PC-3 (cell line): Measurements from ENCODE around the gene TMEM94. TPM values are rescaled to one million over a fixed set of nuclear protein-coding genes. Genes with fewer than 3 reads are reported as not detected.

Experiments used
- ATAC-seq: fragments of 200-7000 bp; cut with Tn5 transposase; 2 replicates; pipeline ENCODE4 v1.9.1; 2020; ENCODE audit warnings: mild to moderate bottlenecking, moderate library complexity
- BruUV-seq: library from RNA; stranded (reverse); fragments of 400-500 nt; replicated peaks from 2 replicates; lab custom pipeline; 2021; lab: Mats Ljungman, UMichigan
- CTCF ChIA-PET: fragments of 300-600 bp; sonication (Branson Sonifier 250); formaldehyde crosslinking; loops from one replicate; lab custom pipeline; 2022; ENCODE audit warnings: antibody characterized with exemption; lab: Charles Lee
- POLR2A ChIA-PET: fragments of 300-600 bp; sonication (Branson Sonifier 250); formaldehyde crosslinking; loops from one replicate; lab custom pipeline; 2022; ENCODE audit warnings: antibody characterized with exemption; ENCODE audit not compliant: unreplicated experiment; lab: Charles Lee
- DNase-seq: peaks from one replicate; pipeline ENCODE4 v3.0.0-alpha.2; 2015
- H2AFZ ChIP-seq: fragments of 300-600 bp; sonication (generic); 2 replicates; pipeline ENCODE4 v1.6.0; 2016; ENCODE audit warnings: antibody characterized with exemption, low read length
- H3F3A ChIP-seq: fragments of 300-600 bp; sonication (generic); one replicate; pipeline ENCODE4 v1.6.0; 2017; ENCODE audit warnings: antibody characterized with exemption, low read length, control low read depth, mild to moderate bottlenecking; ENCODE audit not compliant: unreplicated experiment
- H3K27ac ChIP-seq: fragments of 300-600 bp; sonication (generic); 2 replicates; pipeline ENCODE4 v1.5.1; 2016; ENCODE audit warnings: mild to moderate bottlenecking, low read length
- H3K27me3 ChIP-seq: fragments of 300-600 bp; sonication (generic); 2 replicates; pipeline ENCODE4 v1.6.1; 2016; ENCODE audit warnings: low read length, mixed read lengths
- H3K36me3 ChIP-seq: fragments of 300-600 bp; sonication (generic); 2 replicates; pipeline ENCODE4 v1.6.1; 2016; ENCODE audit warnings: low read depth, mixed run types, low read length, mixed read lengths
- H3K4me1 ChIP-seq: fragments of 300-600 bp; sonication (generic); 2 replicates; pipeline ENCODE4 v1.5.1; 2016; ENCODE audit warnings: low read length; ENCODE audit not compliant: insufficient read depth
- H3K4me2 ChIP-seq: fragments of 300-600 bp; sonication (generic); 2 replicates; pipeline ENCODE4 v1.6.0; 2016; ENCODE audit warnings: low read length
- H3K4me3 ChIP-seq: fragments of 300-600 bp; sonication (generic); 2 replicates; pipeline ENCODE4 v1.5.1; 2016; ENCODE audit warnings: mild to moderate bottlenecking, low read length, mixed read lengths
- H3K79me2 ChIP-seq: fragments of 300-600 bp; sonication (generic); 2 replicates; pipeline ENCODE4 v1.6.1; 2017; ENCODE audit warnings: low read length, mixed read lengths
- H3K9ac ChIP-seq: fragments of 300-600 bp; sonication (generic); 2 replicates; pipeline ENCODE4 v1.6.0; 2016; ENCODE audit warnings: mild to moderate bottlenecking, low read length
- H3K9me2 ChIP-seq: fragments of 300-600 bp; sonication (generic); replicated peaks from 2 replicates; pipeline ENCODE4 v1.6.1; 2016; ENCODE audit warnings: mixed run types, low read length, mixed read lengths
- H3K9me3 ChIP-seq: fragments of 300-600 bp; sonication (generic); 2 replicates; pipeline ENCODE4 v1.6.1; 2016; ENCODE audit warnings: low read length, mixed read lengths
- H4K20me1 ChIP-seq: fragments of 300-600 bp; sonication (generic); 2 replicates; pipeline ENCODE4 v1.6.1; 2016; ENCODE audit warnings: low read length, mixed read lengths
- CTCF ChIP-seq: fragments of 300-600 bp; sonication (generic); conservative IDR thresholded peaks from 2 replicates; pipeline ENCODE4 v1.5.1; 2017; ENCODE audit warnings: antibody characterized with exemption, low read depth, mild to moderate bottlenecking, low read length
- EZH2 ChIP-seq: fragments of 300-600 bp; sonication (generic); IDR thresholded peaks from one replicate; pipeline ENCODE4 v1.6.1; 2017; ENCODE audit warnings: antibody characterized with exemption, mild to moderate bottlenecking, low read length; ENCODE audit not compliant: unreplicated experiment
- EZH2phosphoT487 ChIP-seq: fragments of 300-600 bp; sonication (generic); IDR thresholded peaks from 2 replicates; pipeline ENCODE4 v1.6.1; 2018; ENCODE audit warnings: mild to moderate bottlenecking, antibody characterized with exemption, low read length, borderline replicate concordance
- intact Hi-C: fragments of 100-400 bp; cut with micrococcal nuclease; formaldehyde crosslinking; loops from 2 replicates; pipeline ENCODE4 v1.9.0; 2023
- total RNA-seq: library from RNA; depleted of rRNA; stranded (reverse); fragments of >200 nt; gene quantifications from 2 replicates; pipeline ENCODE4 v1.2.3, GENCODE V29; 2014

The TMEM94 gene
- total RNA-seq, 1 experiment from 2014 or later, result 45.6 TPM

DNA sequence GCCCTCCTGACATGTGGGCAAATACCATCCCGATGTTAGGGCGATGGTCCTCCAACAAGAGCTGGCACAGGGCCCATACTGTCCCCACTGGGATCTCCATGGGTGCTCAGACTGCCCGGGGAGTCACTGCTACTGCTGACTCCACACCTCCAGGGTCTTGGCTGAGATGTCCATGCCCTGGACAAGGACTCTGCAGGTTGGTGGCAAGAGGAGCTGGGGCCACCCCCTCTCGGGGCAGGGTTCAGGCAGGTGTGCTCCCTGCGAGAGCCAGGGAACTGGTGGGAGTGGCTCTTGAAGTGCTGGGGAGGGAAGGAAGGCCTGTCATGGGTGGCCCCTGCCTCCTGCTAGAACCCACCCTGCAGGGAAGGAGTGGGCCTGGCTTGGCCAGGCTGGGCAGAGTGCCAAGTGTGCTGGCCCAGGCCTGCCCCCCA is 52.5 kb downstream of the TMEM94 start:
- ATAC-seq, result no peak
- CTCF ChIA-PET, result no interaction called here

DNA sequence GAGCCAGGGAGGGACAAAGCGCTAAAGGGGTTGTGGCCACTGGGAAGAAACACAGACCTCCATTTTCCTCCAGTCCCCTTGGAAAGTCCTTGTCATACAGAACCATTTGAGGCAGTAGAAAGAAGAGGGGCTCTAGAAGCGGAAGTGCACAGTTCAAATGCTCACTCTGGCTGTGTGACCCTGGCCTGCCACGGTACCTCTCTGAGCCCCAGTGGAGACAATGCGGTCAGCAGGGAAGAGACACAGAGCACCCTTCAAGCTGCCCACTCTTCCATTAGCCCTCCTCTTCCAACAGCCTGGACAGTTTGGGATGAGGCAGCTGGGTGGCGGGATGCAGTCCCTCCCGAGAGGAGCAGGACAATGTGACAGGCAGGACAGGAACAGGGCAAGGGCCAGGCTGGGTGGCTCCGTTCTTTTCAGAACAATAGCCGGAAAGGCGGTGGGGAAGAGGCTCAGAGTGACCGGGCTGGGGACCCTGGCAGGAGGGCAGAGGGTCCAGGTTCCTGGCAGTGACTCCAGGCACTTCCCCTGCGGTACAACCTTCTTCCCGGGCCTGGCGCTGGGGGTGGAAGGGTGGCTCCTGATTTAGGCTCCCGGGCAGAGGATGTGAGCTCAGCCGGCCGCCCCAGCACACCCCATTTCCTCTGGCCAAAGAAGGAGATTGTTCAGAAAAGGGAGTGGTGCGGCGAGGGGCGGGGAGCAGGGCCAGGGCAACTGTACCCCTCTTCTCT is 53.3 kb downstream of the TMEM94 start:
- Histone ChIP-seq H3F3A (no peaks in the 10 kb centered on the region), H2AFZ (no peak overlapping the region), H3K27ac (no peak overlapping the region), H3K4me2 (no peak overlapping the region), H3K9me2 (no peaks in the 10 kb centered on the region), H3K79me2 (peaks cover 43% of the 10 kb centered on the region), H3K4me1 (peaks cover 34% of the 10 kb centered on the region), H3K4me3 (no peak overlapping the region), H4K20me1 (peaks cover 31% of the 10 kb centered on the region), H3K27me3 (no peaks in the 10 kb centered on the region), H3K36me3 (peaks cover 10% of the 10 kb centered on the region; the same call in 1 of the 2 replicates), H3K9me3 (no peaks in the 10 kb centered on the region), H3K9ac (no peak overlapping the region)
- DNase-seq, result no peak
- intact Hi-C loops, result no loop called here
- TF ChIP-seq CTCF (no peak), EZH2 (no peak), EZH2phosphoT487 (no peak)
- BruUV-seq, result no TSS peak
- ChIA-PET POLR2A (interaction anchor here (0.6 kb wide), 1 partner anchor 81 kb away, joined by 4 read pairs; no protein-coding TSS in a partner anchor), CTCF (no interaction called here)
- ATAC-seq, result no peak

More for the DNA sequence above, 52.5 kb downstream of the TMEM94 start:
- H3K9me2 ChIP-seq, result no peaks in the 10 kb centered on the region
- H3K4me2 ChIP-seq, result no peak overlapping the region
- peaks cover 36% of the 10 kb centered on the region for H3K79me2 ChIP-seq
- H3K27ac ChIP-seq, result no peak overlapping the region
- peaks cover 29% of the 10 kb centered on the region for H4K20me1 ChIP-seq
- intact Hi-C loops, result no loop called here
- H3K9me3 ChIP-seq, result no peaks in the 10 kb centered on the region
- H3K4me1 ChIP-seq, result peaks cover 27% of the 10 kb centered on the region
- no peak overlapping the region for H3K4me3 ChIP-seq
- no peak overlapping the region for H2AFZ ChIP-seq
- POLR2A ChIA-PET, result interaction anchor here (0.6 kb wide), 1 partner anchor 81 kb away, joined by 4 read pairs; no protein-coding TSS in a partner anchor
- TF ChIP-seq CTCF, result no peak
- TF ChIP-seq EZH2, result no peak
- TF ChIP-seq EZH2phosphoT487, result no peak
- no TSS peak for BruUV-seq
- peaks cover 10% of the 10 kb centered on the region; the same call in 1 of the 2 replicates for H3K36me3 ChIP-seq
- no peaks in the 10 kb centered on the region for H3F3A ChIP-seq
- no peaks in the 10 kb centered on the region for H3K27me3 ChIP-seq
- no peak overlapping the region for H3K9ac ChIP-seq
- DNase-seq, result no peak

GRCh38 chr17:75511270-75511609 is 54.8 kb downstream of the TMEM94 start:
- intact Hi-C loops, result no loop called here
- peaks cover 35% of the 10 kb centered on the region for H3K4me1 ChIP-seq
- no peak overlapping the region for H3K4me3 ChIP-seq
- peaks cover 49% of the 10 kb centered on the region for H3K79me2 ChIP-seq
- CTCF ChIA-PET, result no interaction called here
- no peak overlapping the region for H3K9ac ChIP-seq
- H3K9me2 ChIP-seq, result no peaks in the 10 kb centered on the region
- TF ChIP-seq EZH2 (no peak), CTCF (no peak), EZH2phosphoT487 (no peak)
- no peaks in the 10 kb centered on the region for H3K9me3 ChIP-seq
- no peaks in the 10 kb centered on the region for H3F3A ChIP-seq
- H3K4me2 ChIP-seq, result no peak overlapping the region
- H3K27me3 ChIP-seq, result no peaks in the 10 kb centered on the region
- POLR2A ChIA-PET, result no interaction called here
- no TSS peak for BruUV-seq
- H3K36me3 ChIP-seq, result peaks cover 9% of the 10 kb centered on the region
- no peak for DNase-seq
- ATAC-seq, result no peak
- no peak overlapping the region for H2AFZ ChIP-seq
- H4K20me1 ChIP-seq, result peaks cover 31% of the 10 kb centered on the region
- no peak overlapping the region for H3K27ac ChIP-seq
